Left renal pelvis (tissue), 4 donors: Measurements from ENCODE around the gene RAD50. TPM values are rescaled to one million over a fixed set of nuclear protein-coding genes. Genes with fewer than 3 reads are reported as not detected.

Experiments
- DNase-seq, 4 donors: peaks; one replicate each; pipeline ENCODE4 v3.0.0-alpha.2; 2013; ENCODE audit warnings: low read depth in 4 of 4, low spot score in 3 of 4
- polyA plus RNA-seq, 4 donors: library from polyadenylated mRNA; unstranded; fragments of 120-200 nt; gene quantifications; one replicate each; pipeline ENCODE4 v1.2.1, GENCODE V29; 2013; ENCODE audit not compliant: insufficient read length in 4 of 4

Gene RAD50
- polyA plus RNA-seq, 4 donors, result 36.7 to 55.2 (median 50.8) TPM

DNA sequence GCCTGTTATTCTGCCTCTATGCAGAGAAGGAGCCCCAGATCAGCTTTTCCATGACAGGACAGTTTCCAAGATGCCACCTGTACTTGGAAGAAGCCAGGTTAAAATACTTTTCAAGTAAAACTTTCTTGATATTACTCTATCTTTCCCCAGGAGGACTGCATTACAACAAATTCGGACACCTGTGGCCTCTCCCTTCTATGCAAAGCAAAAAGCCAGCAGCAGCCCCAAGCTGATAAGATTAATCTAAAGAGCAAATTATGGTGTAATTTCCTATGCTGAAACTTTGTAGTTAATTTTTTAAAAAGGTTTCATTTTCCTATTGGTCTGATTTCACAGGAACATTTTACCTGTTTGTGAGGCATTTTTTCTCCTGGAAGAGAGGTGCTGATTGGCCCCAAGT lies 116.7 kb downstream of the RAD50 start:
- no peak for DNase-seq

DNA sequence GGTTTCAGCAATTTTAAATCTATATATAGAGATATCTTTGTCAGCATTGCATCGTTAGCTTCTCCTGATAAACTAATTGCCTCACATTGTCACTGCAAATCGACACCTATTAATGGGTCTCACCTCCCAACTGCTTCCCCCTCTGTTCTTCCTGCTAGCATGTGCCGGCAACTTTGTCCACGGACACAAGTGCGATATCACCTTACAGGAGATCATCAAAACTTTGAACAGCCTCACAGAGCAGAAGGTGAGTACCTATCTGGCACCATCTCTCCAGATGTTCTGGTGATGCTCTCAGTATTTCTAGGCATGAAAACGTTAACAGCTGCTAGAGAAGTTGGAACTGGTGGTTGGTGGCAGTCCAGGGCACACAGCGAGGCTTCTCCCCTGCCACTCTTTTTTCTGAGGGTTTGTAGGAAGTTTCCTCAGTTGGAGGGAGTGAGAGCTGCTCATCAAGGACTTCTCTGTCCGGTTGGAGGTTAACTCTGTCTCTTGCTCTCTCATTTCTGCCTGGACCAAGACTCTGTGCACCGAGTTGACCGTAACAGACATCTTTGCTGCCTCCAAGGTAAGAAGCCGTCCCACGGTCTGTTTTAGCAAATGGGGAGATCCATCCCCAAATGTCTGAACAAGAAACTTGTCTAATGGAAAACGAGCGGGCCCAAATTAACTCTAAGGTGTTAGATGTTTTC lies 117.3 kb downstream of the RAD50 start, which contains the start of gene IL4:
TSS of gene IL4 (plus strand) at position 51 of the 692 bp plus-strand sequence. CDS start at position 113, 62 bp downstream.
- no peak for DNase-seq

DNA sequence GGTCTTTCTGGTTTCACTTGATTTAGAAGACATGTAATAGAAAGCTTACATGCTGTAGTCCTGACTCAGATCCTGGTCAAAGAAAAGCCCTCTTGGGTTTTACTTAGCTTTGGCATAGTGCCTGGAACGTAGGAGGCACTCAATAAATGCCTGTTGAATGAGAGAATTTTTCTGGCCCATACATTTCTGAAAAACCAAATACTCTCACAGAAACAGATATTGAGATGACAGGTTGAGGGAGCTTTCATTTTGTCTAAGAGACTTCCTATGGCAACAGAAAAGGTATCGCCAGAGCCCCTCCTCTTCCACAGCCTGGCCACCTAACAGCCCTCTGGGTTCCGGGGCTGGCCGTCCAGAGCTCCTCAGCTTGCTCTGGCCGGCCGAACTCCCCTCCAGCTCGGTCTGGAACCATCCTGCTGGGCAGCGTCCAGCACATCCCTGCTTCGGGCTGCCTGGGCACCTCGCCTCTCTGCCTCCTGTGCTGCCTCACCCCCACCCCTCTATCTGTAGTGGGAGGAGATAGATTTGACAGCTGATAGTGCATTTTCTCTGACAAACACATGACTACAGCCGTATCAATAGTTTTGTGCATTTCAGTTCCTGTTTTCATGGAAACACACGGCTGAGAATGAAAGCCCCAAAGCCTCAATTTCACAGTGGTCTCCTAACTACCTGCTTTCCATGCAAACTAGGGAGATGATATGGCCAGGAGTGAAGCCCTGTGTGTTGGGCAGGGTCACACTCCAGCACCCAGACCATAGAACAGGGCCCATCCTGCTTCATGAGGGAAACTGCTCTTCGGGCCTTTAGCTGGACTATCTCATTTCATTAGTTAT lies 118.1 kb downstream of the RAD50 start:
- DNase-seq, result no peak

DNA sequence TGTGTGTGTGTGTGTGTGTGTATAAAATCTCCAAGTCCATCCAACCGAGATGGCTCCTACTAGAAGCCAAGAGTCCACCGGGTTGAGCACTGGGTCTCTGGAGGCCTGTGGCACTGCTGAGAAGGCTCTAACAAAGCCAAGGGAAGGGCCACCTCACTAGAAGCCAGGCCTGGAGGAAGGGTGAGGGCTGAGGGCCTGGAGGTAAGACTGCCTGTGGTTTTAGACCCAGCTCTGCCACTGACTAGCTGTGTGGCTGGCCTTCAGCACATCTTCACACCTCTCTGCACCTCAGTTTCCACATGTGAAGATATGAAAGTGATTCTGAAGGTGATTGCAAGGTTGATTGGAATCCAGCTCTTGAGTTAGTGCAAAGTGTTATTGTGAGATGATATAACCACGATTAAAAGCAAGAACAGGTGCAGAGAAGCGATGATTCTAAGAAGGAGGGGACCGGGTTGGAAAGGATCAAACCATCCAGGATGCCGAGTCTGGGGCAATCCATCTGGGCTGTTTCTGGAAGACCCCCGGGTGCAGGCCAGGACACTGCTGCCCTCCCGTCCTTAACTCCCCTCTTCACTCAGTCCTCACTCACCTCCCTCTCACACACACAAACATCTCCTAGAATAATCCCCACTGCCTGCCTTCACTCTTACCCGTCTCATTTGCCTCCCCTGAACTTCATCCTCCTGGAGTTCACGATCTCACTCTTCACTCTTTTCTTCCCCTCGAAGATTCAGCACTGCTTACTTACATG lies 119.3 kb downstream of the RAD50 start:
- no peak for DNase-seq

DNA sequence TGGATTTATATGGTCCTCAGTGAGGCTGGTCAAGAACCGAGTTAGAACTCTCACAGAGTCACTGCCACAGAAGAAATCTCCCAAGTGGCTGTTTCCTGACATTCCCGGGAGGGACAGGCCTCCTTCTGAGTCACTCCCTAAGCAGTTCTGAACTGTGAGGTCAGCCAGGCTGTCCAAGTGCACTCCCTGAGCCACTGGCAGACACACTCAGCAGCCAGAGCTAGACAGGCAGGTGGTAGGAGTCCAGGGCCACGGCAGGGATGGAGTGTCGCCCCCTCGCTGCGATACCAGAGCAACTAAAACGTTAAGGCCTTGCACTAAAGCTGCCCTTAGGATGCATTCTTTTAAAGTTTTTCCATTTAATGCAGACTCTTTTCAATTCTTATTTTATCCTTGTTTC lies 120.4 kb downstream of the RAD50 start:
- no peak for DNase-seq

DNA sequence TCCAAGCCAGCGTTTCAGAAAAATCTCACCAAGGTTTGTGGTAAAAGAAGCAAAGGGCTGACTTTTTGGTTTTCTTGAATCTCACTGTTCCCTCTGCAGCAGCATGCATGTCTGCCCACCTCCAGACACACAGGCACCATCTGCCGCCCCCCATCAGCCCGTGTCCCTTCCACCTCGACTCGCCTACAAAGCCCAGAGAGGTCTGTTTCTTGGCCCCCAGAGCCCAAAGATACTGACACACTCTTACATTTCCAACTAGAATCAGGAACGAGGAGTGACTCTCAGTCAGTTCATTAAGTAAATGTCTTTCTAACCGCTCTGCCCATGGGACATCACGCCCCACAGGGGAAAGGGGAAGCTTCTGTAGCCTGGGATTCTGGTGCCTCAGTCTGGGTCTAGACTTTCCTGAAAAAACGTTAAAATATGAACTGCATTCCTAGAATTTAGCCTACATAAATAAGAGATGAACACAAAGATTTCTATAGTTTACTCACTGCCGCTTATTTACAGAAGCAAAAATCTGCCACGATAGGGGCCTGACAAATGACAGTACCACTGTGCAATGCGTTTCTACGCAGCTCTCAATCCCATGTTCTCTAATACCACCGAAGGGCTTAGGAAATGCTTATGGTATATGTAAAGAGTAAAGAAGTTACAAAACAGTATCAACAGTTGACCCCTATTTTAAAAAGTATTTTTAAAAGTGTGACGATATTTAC lies 121.1 kb downstream of the RAD50 start:
- no peak for DNase-seq

DNA sequence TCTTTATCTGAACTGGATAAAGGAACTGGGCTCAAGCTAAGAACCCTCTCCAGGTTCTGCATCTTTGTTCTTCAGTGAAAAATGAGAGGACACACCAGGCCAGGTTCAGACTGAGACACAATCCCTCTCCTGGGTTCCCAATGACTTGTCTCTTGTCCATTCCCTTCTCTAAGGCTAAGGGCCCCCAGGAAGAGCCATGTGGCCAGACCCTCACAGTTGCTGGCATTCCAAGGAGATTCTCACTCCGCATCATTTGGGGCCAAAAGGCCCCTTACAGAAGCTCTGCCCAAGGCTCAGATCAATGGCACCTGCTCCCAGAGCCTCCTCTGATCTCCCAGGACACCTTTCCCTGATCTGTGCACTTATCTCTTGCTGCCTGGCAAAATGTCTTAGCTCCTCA lies 122.0 kb downstream of the RAD50 start:
- no peak for DNase-seq

DNA sequence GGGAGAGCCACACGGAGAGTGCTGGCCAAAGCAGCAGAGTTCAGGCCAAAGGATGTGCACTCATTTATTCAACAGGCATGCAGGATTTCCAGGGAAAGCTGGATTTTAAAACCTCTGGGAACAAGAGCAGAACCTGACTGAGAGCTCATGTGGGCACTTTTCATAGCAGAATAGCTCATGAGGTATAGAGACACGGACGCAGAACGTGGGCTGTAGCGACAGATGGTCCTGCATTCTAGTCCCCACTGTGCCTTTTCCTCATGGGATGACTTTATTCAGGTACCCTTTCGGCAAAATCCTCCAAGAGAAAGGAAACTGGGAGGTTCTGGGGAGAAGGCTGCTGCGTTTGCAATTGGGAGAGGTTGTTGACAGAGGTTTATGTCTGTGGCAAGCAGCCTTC lies 122.4 kb downstream of the RAD50 start:
- DNase-seq, result no peak

DNA sequence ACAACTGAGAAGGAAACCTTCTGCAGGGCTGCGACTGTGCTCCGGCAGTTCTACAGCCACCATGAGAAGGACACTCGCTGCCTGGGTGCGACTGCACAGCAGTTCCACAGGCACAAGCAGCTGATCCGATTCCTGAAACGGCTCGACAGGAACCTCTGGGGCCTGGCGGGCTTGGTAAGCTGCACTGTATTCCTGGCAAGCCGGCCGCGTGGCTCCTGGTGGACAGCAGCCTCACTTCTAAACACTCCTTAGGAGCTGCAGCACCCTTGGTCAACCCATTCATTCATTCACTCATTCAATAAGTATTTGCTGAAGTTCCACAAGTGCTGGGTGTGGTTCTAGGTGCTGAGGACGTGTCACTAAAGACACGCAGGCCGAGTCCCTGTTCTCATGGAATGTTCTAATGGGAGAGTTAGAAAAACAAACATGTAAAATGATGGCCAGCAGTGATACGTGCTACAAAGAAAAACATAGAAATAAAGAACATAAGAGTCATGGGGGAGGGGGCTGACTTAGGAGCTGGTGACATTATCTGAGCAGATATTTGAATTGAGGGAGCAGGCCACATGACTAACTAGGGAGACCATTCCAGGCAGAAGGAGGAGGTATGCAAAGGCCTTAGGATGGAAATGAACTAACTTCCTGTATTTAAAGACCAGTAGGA lies 123.1 kb downstream of the RAD50 start:
- DNase-seq, result no peak

DNA sequence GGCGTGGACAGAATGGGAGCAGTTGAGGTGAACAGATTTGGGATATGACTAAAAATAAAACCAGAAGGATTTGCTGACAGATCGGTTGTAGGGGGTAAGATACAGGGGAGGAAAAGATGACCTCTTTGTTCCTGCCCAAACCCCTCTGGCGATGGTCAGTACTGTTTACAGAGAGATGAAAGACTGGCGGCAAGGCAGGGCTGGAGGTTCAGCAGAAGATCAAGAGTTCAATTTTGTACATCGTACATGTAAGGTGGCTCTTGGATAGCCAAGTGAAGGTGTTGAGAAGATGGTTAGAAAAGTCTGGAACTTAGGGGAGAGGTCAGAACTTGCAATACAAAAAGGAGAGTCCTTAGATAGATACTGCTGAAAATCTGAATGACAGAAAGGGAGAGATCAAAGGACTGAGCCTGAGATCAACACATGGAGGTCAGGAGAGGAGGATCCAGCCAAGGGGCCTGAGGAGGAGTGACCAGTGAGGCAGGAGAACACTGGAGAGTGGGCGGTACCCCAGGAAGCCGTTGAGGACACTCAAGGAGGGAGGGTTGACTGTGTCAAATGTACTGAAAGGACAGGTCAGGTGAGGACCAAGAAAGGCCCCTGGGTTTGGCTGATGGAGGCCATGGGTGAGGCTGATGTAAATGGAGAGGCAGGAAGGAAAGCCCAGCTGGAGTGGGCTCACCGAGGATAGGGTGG lies 124.2 kb downstream of the RAD50 start:
- no peak for DNase-seq

DNA sequence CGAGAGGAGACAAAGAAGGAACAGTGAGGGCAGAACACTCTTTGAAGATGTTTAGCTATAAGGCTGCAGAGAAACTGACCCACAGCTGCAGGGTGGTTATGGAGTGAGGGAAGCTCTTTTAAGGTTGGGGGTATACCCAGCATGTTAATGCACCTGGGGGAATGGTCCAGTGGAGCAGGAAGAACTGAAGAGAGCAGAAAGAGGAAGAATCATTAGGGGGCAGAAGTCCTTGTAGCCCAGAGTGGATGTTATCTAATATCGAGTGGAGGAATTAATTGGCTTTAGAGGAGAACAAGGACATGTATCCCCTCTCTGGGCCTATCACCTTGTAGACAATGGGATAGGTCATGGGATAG lies 124.7 kb downstream of the RAD50 start:
- no peak for DNase-seq

DNA sequence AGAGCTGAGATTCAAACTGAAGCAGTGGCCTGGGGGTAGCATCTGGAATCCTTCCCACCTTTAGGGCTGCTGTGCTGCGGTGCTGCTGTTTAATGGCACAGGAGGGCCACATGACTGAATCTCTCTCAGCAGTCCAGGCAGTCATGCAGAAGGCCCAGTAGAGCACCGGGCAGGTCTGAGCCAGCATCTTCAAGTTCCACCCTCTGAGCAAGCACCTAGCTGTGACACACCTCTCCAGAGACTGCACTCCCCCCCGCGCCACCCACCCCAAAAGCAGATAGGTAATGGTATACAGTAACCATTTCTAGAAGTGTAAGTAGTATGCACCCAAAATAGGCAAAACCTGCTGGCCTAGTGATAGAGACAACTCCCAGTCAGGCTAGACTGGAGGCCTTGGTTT lies 125.2 kb downstream of the RAD50 start:
- no peak for DNase-seq

DNA sequence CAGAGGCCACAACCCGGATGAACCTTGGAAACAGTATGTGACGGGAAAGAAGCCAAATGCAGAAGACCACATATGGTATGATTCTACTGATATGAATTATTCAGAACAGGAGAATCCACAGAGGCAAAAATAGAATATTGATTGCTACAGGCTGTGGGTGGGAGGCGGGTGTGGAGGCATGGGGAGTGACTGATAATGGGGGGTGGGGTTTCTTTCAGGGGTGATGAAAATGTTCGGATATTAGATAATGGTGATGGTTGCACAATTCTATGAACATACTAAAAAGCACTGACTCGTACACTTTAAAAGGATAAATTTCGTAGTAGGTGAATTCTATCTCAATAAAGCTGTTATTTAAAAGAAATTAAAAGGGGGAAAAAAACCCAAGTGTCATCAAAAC lies 127.7 kb downstream of the RAD50 start:
- no peak for DNase-seq

DNA sequence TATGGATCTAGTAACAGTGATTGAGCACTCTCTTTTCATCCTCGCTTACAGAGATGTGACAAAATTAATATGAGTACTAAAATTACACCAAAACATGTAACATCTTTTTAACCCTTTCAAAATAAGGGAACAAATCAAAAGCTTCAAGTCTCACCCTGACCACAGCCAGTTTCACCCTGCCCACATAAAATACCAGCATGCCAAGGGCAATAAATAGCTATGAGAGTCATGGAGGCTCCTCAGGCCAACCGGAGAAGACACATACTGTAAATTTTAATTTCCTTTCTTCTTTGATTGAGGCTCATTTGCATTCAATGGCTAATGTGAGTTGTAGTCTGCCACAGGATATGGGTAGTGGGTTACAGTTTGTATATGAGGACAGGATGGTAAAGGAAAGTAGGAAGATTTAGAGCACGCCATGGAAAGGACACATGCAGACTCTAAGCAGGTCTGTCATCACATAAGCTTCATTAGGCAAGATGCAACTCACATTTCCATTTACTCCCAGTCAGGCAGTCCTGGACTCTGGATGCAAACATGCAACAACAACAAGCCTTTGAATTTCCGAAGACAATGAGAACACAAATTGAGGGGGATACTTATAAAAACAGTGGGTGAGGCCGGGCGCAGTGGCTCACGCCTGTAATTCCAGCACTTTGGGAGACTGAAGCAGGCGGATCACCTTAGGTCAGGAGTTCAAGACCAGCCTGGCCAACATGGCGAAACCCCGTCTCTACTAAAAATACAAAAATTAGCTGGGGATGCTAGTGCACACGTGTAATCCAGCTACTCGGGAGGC lies 128.3 kb downstream of the RAD50 start:
- no peak for DNase-seq

DNA sequence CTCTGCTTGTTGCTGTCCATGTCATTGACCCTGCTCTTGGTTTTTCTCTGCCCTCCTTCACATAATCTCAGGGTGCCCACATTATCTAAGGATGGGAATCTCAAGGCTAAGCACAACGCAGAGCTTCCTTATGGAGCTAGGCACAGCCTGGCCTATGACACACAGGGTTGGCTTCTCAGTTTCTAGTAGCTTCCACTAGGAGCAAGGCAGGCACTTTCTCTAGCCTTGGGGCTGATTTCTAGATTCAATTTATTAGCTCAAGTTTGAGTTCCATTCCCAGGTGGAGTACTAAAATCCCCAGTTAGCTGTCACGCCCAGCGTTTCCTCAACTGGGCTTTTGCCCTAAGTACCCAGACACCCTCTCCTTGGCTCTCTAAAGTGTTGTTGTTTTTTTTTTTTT lies 129.4 kb downstream of the RAD50 start:
- DNase-seq, result no peak

DNA sequence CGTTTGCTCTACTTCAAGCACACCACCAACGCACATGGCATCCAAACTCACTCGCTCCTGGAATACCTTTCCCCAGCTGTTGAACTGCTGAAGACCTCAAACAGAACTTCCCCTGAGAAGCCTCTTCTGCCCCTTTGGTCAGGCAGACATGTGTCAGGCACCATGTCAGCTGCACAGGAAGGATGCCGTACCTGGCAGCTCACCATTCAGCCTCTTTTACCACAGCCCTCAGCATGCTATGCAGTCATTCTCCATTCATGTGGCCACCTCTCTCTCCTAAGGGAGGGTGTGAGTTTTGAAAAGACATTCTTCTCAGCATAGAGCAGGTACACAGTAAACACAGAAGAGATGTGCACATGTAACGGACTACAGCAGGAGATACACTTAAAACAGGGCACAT lies 131.2 kb downstream of the RAD50 start:
- no peak for DNase-seq

DNA sequence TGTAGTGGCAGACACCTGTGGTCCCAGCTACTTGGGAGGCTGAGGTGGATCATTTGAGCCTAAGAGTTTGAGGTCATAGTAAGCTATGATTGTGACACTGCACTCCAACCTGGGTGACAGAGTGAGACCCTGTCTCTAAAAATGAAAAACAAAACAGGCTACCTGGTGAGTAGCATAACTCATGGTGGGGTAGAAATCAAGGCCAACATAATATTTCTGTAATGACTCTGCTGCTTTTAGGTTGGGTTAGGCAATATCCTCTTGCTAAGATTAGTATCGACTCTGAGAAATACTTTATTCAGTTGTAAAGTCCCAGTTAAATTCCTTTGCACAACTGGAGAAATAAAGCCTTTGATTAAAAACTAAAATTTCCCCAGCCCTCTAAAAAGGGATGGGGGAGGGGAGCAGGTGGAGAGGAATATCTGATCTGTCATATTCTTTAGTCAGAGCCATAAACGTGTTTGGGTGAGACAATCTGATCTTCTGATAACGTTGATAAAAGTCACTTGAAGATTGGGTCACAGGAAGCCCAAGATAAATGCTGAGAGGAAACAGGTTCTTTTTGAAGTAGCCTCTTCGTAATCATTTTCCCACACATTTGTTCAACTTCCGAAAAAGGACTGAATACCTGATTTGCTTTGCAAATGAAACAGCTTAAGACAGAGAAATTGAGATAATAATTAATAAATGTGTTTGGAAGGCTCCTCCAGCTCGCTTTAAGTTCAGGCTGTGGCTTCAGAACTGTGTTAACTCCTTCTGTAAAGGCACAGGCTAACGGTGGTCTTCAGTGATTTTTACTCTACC lies 132.0 kb downstream of the RAD50 start:
- no peak for DNase-seq

DNA sequence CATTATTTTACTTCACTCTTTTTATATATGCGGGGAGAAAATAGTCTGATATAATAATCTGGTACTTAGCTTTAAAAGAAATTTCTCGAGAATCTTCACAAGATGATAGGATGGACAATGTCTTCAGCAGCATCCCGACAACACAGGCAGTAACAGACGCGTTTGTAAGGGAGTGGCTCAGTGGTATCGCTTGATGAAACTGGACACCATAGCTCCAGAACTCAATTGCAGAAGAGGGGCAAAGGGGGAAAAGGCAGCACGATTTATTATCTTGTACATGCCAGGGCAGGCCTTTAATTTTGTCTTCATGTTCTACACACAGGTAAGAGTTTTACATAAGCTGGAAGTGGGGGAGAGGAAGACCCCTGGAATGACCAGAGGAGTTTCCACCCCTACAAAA lies 132.7 kb downstream of the RAD50 start:
- DNase-seq, result peak in 1 of 4 donors; percentile 19
